HEK293 (cell line): Measurements from ENCODE around the gene FBXL7.

Source experiments
- CTCF ChIP-seq: fragments of 450-650 bp; formaldehyde crosslinking; IDR thresholded peaks from 2 replicates; pipeline ENCODE4 v1.5.1; 2016; ENCODE audit warnings: missing biosample characterization, missing genetic modification characterization
- ZBTB48 ChIP-seq: fragments of 450-650 bp; formaldehyde crosslinking; IDR thresholded peaks from 2 replicates; pipeline ENCODE4 v1.5.1; 2016; ENCODE audit warnings: missing biosample characterization, missing genetic modification characterization
- ZNF239 ChIP-seq: fragments of 450-650 bp; formaldehyde crosslinking; IDR thresholded peaks from 2 replicates; pipeline ENCODE4 v1.5.1; 2016; ENCODE audit warnings: missing biosample characterization, missing genetic modification characterization
- ZNF26 ChIP-seq: fragments of 450-650 bp; formaldehyde crosslinking; IDR thresholded peaks from 2 replicates; pipeline ENCODE4 v1.5.1; 2016; ENCODE audit warnings: missing biosample characterization, missing genetic modification characterization
- ZNF274 ChIP-seq, 2 experiments: fragments of 200-500 bp in 1 of 2; fragments of 450-650 bp in 1 of 2; sonication (Bioruptor generic) in 1 of 2; formaldehyde crosslinking in 1 of 2; IDR thresholded peaks; 2 replicates each; pipeline versions ENCODE4 v1.5.1 to v1.6.1; 2014 to 2016; ENCODE audit warnings: borderline replicate concordance in 1 of 2, inconsistent platforms in 1 of 2, low read length in 1 of 2, missing biosample characterization in 1 of 2, missing genetic modification characterization in 1 of 2
- ZNF423 ChIP-seq: fragments of 450-650 bp; formaldehyde crosslinking; IDR thresholded peaks from 2 replicates; pipeline ENCODE4 v1.5.1; 2016; ENCODE audit warnings: missing biosample characterization, missing genetic modification characterization
- ZNF473 ChIP-seq: fragments of 450-650 bp; formaldehyde crosslinking; IDR thresholded peaks from 2 replicates; pipeline ENCODE4 v1.5.1; 2017; ENCODE audit warnings: missing biosample characterization, missing genetic modification characterization
- ZNF501 ChIP-seq: fragments of 450-650 bp; formaldehyde crosslinking; IDR thresholded peaks from 2 replicates; pipeline ENCODE4 v1.5.1; 2016; ENCODE audit warnings: missing biosample characterization, missing genetic modification characterization
- ZNF596 ChIP-seq: fragments of 450-650 bp; IDR thresholded peaks from 2 replicates; pipeline ENCODE4 v1.5.0; 2018; ENCODE audit warnings: missing biosample characterization, mild to moderate bottlenecking, missing genetic modification characterization, moderate library complexity
- ZNF639 ChIP-seq: fragments of 450-650 bp; formaldehyde crosslinking; IDR thresholded peaks from 2 replicates; pipeline ENCODE4 v1.5.1; 2016; ENCODE audit warnings: missing biosample characterization, missing genetic modification characterization
- ZNF747 ChIP-seq: fragments of 450-650 bp; formaldehyde crosslinking; IDR thresholded peaks from 2 replicates; pipeline ENCODE4 v1.5.1; 2016; ENCODE audit warnings: missing biosample characterization, missing genetic modification characterization
- ZSCAN18 ChIP-seq: fragments of 450-650 bp; formaldehyde crosslinking; IDR thresholded peaks from 2 replicates; pipeline ENCODE4 v1.5.1; 2016; ENCODE audit warnings: missing biosample characterization, missing genetic modification characterization
- TF ChIP-seq, protein P1 (sequence below): fragments of 450-650 bp; formaldehyde crosslinking; IDR thresholded peaks from 2 replicates; pipeline ENCODE4 v1.5.1; 2016; ENCODE audit warnings: missing biosample characterization, missing genetic modification characterization

DNA sequence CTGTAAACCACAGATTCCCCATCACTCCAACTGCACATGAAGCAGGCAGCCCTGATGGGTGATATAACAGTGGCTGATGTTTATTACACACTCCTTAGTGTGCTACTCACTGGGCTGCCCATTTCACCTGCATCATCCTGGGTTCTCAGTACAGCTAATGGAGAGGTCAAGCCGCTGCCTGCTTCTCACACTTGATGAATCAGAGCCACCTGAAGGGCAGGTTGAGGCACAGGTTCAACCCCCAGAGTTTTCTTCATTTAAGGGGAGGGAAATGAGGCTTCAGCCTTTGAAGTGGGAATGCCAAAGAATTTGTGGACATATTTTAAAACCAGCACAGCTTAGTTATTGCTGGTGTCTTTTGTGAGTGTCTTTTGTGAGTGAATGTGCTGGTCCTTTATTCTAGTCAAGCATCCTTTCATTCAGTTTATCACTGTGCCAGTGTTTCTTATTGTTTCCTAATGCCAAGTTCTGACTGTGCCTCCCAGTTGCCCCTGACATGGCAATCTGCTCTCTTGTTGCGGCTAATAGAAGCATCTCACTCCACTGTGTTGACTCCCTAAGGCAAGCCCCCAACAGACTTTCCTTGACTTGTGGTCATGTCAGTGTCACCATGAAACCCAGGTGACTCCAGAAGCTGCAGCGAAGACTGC is 109.2 kb downstream of the FBXL7 start:
- TF ChIP-seq ZSCAN18 (tag by site-specific recombination): no peak
- no peak for TF ChIP-seq ZNF239
- TF ChIP-seq ZNF501 (tag by site-specific recombination): no peak
- TF ChIP-seq ZNF423: no peak
- no peak for TF ChIP-seq ZNF26 (tag by site-specific recombination)
- TF ChIP-seq ZNF274 (IDR thresholded peaks at IDR 0.05; ENCODE audit: low read length): no peak
- TF ChIP-seq ZNF274 (tag by site-specific recombination; IDR thresholded peaks at IDR 0.05; ENCODE audit: borderline replicate concordance): no peak
- TF ChIP-seq, protein P1, sequence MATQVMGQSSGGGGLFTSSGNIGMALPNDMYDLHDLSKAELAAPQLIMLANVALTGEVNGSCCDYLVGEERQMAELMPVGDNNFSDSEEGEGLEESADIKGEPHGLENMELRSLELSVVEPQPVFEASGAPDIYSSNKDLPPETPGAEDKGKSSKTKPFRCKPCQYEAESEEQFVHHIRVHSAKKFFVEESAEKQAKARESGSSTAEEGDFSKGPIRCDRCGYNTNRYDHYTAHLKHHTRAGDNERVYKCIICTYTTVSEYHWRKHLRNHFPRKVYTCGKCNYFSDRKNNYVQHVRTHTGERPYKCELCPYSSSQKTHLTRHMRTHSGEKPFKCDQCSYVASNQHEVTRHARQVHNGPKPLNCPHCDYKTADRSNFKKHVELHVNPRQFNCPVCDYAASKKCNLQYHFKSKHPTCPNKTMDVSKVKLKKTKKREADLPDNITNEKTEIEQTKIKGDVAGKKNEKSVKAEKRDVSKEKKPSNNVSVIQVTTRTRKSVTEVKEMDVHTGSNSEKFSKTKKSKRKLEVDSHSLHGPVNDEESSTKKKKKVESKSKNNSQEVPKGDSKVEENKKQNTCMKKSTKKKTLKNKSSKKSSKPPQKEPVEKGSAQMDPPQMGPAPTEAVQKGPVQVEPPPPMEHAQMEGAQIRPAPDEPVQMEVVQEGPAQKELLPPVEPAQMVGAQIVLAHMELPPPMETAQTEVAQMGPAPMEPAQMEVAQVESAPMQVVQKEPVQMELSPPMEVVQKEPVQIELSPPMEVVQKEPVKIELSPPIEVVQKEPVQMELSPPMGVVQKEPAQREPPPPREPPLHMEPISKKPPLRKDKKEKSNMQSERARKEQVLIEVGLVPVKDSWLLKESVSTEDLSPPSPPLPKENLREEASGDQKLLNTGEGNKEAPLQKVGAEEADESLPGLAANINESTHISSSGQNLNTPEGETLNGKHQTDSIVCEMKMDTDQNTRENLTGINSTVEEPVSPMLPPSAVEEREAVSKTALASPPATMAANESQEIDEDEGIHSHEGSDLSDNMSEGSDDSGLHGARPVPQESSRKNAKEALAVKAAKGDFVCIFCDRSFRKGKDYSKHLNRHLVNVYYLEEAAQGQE: no peak
- no peak for TF ChIP-seq CTCF (tag by site-specific recombination)
- no peak for TF ChIP-seq ZNF596 (tag by site-specific recombination)
- TF ChIP-seq ZBTB48: no peak
- TF ChIP-seq ZNF639: no peak
- TF ChIP-seq ZNF747: no peak
- no peak for TF ChIP-seq ZNF473
